ENCODE results near the gene CSF3.

DNA sequence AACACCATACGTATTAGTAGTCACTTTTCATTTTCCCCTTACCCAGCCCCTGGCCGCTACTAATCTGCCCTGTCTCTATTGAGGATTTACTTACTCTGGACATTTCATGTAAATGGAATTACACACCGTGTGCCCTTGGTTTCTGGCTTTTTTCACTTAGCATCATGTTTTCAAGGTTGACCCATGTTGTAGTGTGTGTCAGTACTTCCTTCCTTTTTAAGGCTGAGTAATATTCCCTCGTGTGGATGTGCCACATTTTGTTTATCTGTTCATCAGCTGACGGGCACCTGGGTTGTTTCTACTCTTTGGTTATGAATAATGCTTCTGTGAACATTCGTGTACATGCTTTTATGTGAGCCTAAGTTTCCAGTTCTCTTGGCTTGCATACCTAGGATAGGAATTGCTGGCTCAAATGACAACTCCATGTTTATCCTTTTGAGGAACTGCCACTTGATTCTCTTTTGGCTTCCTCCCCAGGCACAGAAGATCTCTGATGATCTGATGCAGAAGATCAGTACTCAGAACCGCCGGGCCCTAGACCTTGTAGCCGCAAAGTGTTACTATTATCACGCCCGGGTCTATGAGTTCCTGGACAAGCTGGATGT, 26.9 kb upstream of the CSF3 start:
- TF ChIP-seq CTCF (IDR thresholded peaks at IDR 0.05) (no peak), POLR2AphosphoS5 (IDR thresholded peaks at IDR 0.05; ENCODE audit: low read depth, low read length) (no peak)
